GM12878 (cell line): ENCODE results near the gene ABCC3. TPM values are rescaled to one million over a fixed set of nuclear protein-coding genes. Genes with fewer than 3 reads are reported as not detected.

Experiments
- DPF2 ChIP-seq: fragments of 450-650 bp; IDR thresholded peaks from 2 replicates; pipeline ENCODE4 v1.6.1; 2017; ENCODE audit warnings: mild to moderate bottlenecking
- MEF2B ChIP-seq: fragments of 450-650 bp; IDR thresholded peaks from 2 replicates; pipeline ENCODE4 v1.6.1; 2018; ENCODE audit warnings: mild to moderate bottlenecking, moderate library complexity; ENCODE audit not compliant: partially characterized antibody, poor library complexity, severe bottlenecking
- NFYA ChIP-seq: IDR thresholded peaks from 2 replicates; pipeline ENCODE4 v1.6.1; 2011; ENCODE audit warnings: low read depth, mild to moderate bottlenecking, low read length, improper control_type of control experiment, borderline replicate concordance
- NKRF ChIP-seq: fragments of 450-650 bp; conservative IDR thresholded peaks from 2 replicates; pipeline ENCODE4 v1.6.1; 2017; ENCODE audit warnings: mild to moderate bottlenecking, moderate library complexity
- POLR2AphosphoS5 ChIP-seq: IDR thresholded peaks from 2 replicates; pipeline ENCODE4 v1.6.1; 2011; ENCODE audit warnings: mild to moderate bottlenecking, low read length, inconsistent platforms
- ZNF592 ChIP-seq: fragments of 450-650 bp; IDR thresholded peaks from 2 replicates; pipeline ENCODE4 v1.6.1; 2017; ENCODE audit warnings: mild to moderate bottlenecking, moderate library complexity
- polyA plus RNA-seq, 11 experiments: library from polyadenylated mRNA; depleted of rRNA in 4 of 11; unstranded in 6 of 11; stranded (reverse) in 5 of 11; fragments of >200 nt; fragmentation: Nextera tagmentation in 4 of 11; fragmentation: Illumina TruSeq in 1 of 11; extraction: Ambion mirVana in 4 of 11; extraction: Trizol in 1 of 11; gene quantifications; 1 replicate in 1 of 11; 2 replicates in 10 of 11; pipeline versions ENCODE4 v1.2.1 to v1.2.3, GENCODE V29; 2011 to 2016; ENCODE audit warnings: inconsistent platforms in 2 of 11, missing spikeins in 2 of 11, low read depth in 1 of 11
- total RNA-seq, 4 experiments: library from RNA; depleted of rRNA in 3 of 4; stranded (reverse); fragments of >200 nt in 3 of 4; fragmentation: Illumina TruSeq in 1 of 4; extraction: Trizol in 1 of 4; gene quantifications; 2 replicates each; pipeline versions ENCODE4 v1.2.1 to v1.2.3, GENCODE V29; 2013 to 2021

The ABCC3 gene
- total and polyA plus RNA-seq, 10 of the 15 experiments (the other 5 are each of a cell fraction or from before 2014, with no cell fraction given): 0.21 to 2.3 (median 0.71) TPM; not detected in 6

GRCh38 chr17:50661348-50661747, 26.7 kb downstream of the ABCC3 start (continued):
- TF ChIP-seq NKRF (no peak), MEF2B (no peak), ZNF592 (no peak), POLR2AphosphoS5 (no peak), DPF2 (no peak), NFYA (no peak)
